ENCODE results near the gene GPC6.

Gene GPC6

GRCh38 chr13:94006296-94006695 is 779.7 kb downstream of the GPC6 start:
- no peak for TF ChIP-seq CTCF (IDR thresholded peaks at IDR 0.05; ENCODE audit: low read depth, low read length, missing control alignments)
- no peak for DNase-seq (ENCODE audit: low read depth)
- H3K4me3 ChIP-seq (ENCODE audit: low read depth, low read length) = no peak overlapping the region

GRCh38 chr13:94007072-94007471 is 780.5 kb downstream of the GPC6 start:
- H3K4me3 ChIP-seq (ENCODE audit: low read depth, low read length) = no peak overlapping the region
- TF ChIP-seq CTCF (IDR thresholded peaks at IDR 0.05; ENCODE audit: low read depth, low read length, missing control alignments) = no peak
- no peak for DNase-seq (ENCODE audit: low read depth)

DNA sequence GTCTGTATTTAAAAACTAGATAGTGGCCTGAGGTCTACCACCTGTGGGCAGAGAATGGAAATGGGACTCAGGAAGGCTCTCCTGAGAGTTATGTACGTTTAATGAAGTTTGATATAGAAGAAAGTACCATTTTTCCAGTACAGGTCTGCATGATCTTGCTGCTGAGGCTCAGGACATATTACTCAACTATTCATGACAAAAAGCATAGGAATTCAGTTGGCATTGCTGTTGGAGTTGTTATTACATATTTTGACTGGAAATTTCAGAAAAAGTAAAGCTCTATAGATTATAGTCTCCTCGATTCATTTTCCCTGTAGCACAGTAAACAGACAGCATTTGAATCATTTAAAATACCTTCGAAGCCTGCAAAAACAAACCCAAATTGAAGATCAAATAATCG is 783.1 kb downstream of the GPC6 start:
- no peak for TF ChIP-seq CTCF (IDR thresholded peaks at IDR 0.05; ENCODE audit: low read depth, low read length, missing control alignments)
- DNase-seq (ENCODE audit: low read depth) = no peak
- no peak overlapping the region for H3K4me3 ChIP-seq (ENCODE audit: low read depth, low read length)

GRCh38 chr13:94014461-94014860 is 787.9 kb downstream of the GPC6 start:
- no peak for TF ChIP-seq CTCF (IDR thresholded peaks at IDR 0.05; ENCODE audit: low read depth, low read length, missing control alignments)
- no peak overlapping the region for H3K4me3 ChIP-seq (ENCODE audit: low read depth, low read length)
- DNase-seq (ENCODE audit: low read depth) = no peak

GRCh38 chr13:94020426-94020825 is 793.8 kb downstream of the GPC6 start:
- DNase-seq (ENCODE audit: low read depth) = no peak
- no peak overlapping the region for H3K4me3 ChIP-seq (ENCODE audit: low read depth, low read length)
- no peak for TF ChIP-seq CTCF (IDR thresholded peaks at IDR 0.05; ENCODE audit: low read depth, low read length, missing control alignments)

DNA sequence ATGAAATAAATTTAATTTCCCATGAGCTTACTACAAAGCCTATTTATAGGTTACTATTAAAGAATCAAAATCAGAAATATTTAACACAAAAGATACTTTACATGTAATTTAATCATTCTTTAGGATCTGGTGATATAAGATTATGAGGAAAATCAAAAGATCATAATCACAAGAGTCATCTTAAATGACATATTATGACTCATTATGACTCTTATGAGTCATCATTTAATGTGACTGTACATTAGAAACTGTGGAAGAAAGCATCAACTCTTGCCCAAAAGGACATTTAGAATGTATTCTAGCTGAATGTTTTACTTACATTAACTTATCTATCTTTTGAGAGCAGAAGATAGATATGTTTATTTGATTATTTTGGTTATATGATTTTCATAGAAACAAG is 794.2 kb downstream of the GPC6 start:
- DNase-seq (ENCODE audit: low read depth) = no peak
- no peak for TF ChIP-seq CTCF (IDR thresholded peaks at IDR 0.05; ENCODE audit: low read depth, low read length, missing control alignments)
- H3K4me3 ChIP-seq (ENCODE audit: low read depth, low read length) = no peak overlapping the region

DNA sequence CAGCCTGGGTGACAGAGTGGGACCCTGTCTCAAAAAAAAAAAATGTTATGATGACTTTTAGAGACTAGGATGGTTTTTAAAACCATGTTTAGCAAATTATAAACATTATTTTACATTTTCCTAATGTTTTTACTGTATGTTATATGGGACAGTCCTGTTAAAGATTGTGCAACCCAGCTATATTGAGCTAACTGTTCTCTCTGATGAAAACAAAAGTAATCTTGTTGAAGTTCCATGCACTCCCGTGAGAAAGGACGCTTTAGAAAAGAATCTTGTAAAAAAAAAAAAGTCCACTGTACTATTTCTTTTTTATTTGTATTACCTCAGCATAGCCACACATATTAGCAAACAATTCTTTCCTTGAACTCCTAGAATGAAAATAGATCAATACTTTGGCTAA is 801.6 kb downstream of the GPC6 start:
- no peak overlapping the region for H3K4me3 ChIP-seq (ENCODE audit: low read depth, low read length)
- DNase-seq (ENCODE audit: low read depth) = no peak
- TF ChIP-seq CTCF (IDR thresholded peaks at IDR 0.05; ENCODE audit: low read depth, low read length, missing control alignments) = no peak

Measured in GM12864 (cell line).